Neural progenitor cell (in vitro differentiated cells): Measurements from ENCODE around the gene CILP. TPM values are rescaled to one million over a fixed set of nuclear protein-coding genes. Genes with fewer than 3 reads are reported as not detected.
"Not testable (repeated sequence)": the region's sequence is repeated elsewhere in the genome, so short reads cannot be mapped to it uniquely, and the experiment has no call there.

Experiments used
- DNase-seq: peaks from one replicate; pipeline ENCODE4 v3.0.0-alpha.2; 2016; ENCODE audit warnings: low spot score
- H2AFZ ChIP-seq: fragments of 200-600 bp; sonication (generic); replicated peaks from 2 replicates; pipeline ENCODE4 v1.6.1; 2016; ENCODE audit warnings: antibody characterized with exemption
- H3F3A ChIP-seq: fragments of 200-600 bp; sonication (generic); 2 replicates; pipeline ENCODE4 v1.6.1; 2016; ENCODE audit warnings: antibody characterized with exemption, low read depth
- H3K27ac ChIP-seq: fragments of 200-600 bp; sonication (generic); 2 replicates; pipeline ENCODE4 v1.5.1; 2016; ENCODE audit warnings: mild to moderate bottlenecking
- H3K27me3 ChIP-seq: fragments of 200-600 bp; sonication (generic); 2 replicates; pipeline ENCODE4 v1.6.1; 2016; ENCODE audit warnings: mild to moderate bottlenecking, moderate library complexity
- H3K36me3 ChIP-seq: fragments of 200-600 bp; sonication (generic); 2 replicates; pipeline ENCODE4 v1.5.1; 2016
- H3K4me1 ChIP-seq: fragments of 200-600 bp; sonication (generic); 2 replicates; pipeline ENCODE4 v1.6.1; 2016; ENCODE audit warnings: mixed run types
- H3K4me2 ChIP-seq: fragments of 200-600 bp; sonication (generic); 2 replicates; pipeline ENCODE4 v1.6.1; 2016
- H3K4me3 ChIP-seq: fragments of 200-600 bp; sonication (generic); 2 replicates; pipeline ENCODE4 v1.5.1; 2016
- H3K79me2 ChIP-seq: fragments of 200-600 bp; sonication (generic); 2 replicates; pipeline ENCODE4 v1.6.1; 2016; ENCODE audit warnings: low read depth
- H3K9ac ChIP-seq: fragments of 200-600 bp; sonication (generic); 2 replicates; pipeline ENCODE4 v1.6.1; 2016
- H3K9me3 ChIP-seq: fragments of 200-600 bp; sonication (generic); 2 replicates; pipeline ENCODE4 v1.5.1; 2016; ENCODE audit warnings: low read depth
- H4K20me1 ChIP-seq: fragments of 200-600 bp; sonication (generic); 2 replicates; pipeline ENCODE4 v1.6.1; 2016; ENCODE audit warnings: low read depth
- H3K27ac Mint-ChIP-seq: 3 replicates; pipeline ENCODE4 v1.8.0; 2021; ENCODE audit warnings: mixed read lengths
- H3K27me3 Mint-ChIP-seq: 2 replicates; pipeline ENCODE4 v1.8.0; 2022; ENCODE audit warnings: low read depth, mild to moderate bottlenecking, inconsistent platforms, moderate library complexity, mixed read lengths; ENCODE audit not compliant: insufficient read depth
- H3K36me3 Mint-ChIP-seq: 3 replicates; pipeline ENCODE4 v1.8.0; 2021; ENCODE audit warnings: mixed read lengths
- H3K4me1 Mint-ChIP-seq: 3 replicates; pipeline ENCODE4 v1.8.0; 2021; ENCODE audit warnings: mixed read lengths
- H3K4me3 Mint-ChIP-seq: 3 replicates; pipeline ENCODE4 v1.8.0; 2021; ENCODE audit warnings: mild to moderate bottlenecking, moderate library complexity, mixed read lengths
- H3K9me3 Mint-ChIP-seq: 3 replicates; pipeline ENCODE4 v1.8.0; 2020; ENCODE audit warnings: mixed read lengths
- EZH2 ChIP-seq: fragments of 200-600 bp; sonication (generic); IDR thresholded peaks from 2 replicates; pipeline ENCODE4 v1.6.1; 2017; ENCODE audit warnings: antibody characterized with exemption, mild to moderate bottlenecking, moderate library complexity
- EZH2phosphoT487 ChIP-seq: fragments of 200-600 bp; sonication (generic); IDR thresholded peaks from 2 replicates; pipeline ENCODE4 v1.6.1; 2017; ENCODE audit warnings: antibody characterized with exemption
- total RNA-seq: library from RNA; depleted of rRNA; stranded (reverse); fragments of >200 nt; gene quantifications from 2 replicates; pipeline ENCODE4 v1.2.3, GENCODE V29; 2015; ENCODE audit warnings: low replicate concordance
- TF ChIP-seq, protein P1 (sequence below): fragments of 200-600 bp; sonication (generic); IDR thresholded peaks from 2 replicates; pipeline ENCODE4 v1.5.1; 2017; ENCODE audit warnings: antibody characterized with exemption, mild to moderate bottlenecking

Gene CILP
- total RNA-seq, 1 donor from 2014 or later, result not detected

- H3K27ac Mint-ChIP-seq, result no peak overlapping the region
- no peak for TF ChIP-seq EZH2
These were observed 22.4 kb upstream of the CILP start for GRCh38 chr15:65233696-65234095.

GRCh38 chr15:65232520-65232919, 21.2 kb upstream of the CILP start:
- H3K4me1 Mint-ChIP-seq, result no peaks in the 10 kb centered on the region
- TF ChIP-seq EZH2phosphoT487, result no peak
- TF ChIP-seq, protein P1, sequence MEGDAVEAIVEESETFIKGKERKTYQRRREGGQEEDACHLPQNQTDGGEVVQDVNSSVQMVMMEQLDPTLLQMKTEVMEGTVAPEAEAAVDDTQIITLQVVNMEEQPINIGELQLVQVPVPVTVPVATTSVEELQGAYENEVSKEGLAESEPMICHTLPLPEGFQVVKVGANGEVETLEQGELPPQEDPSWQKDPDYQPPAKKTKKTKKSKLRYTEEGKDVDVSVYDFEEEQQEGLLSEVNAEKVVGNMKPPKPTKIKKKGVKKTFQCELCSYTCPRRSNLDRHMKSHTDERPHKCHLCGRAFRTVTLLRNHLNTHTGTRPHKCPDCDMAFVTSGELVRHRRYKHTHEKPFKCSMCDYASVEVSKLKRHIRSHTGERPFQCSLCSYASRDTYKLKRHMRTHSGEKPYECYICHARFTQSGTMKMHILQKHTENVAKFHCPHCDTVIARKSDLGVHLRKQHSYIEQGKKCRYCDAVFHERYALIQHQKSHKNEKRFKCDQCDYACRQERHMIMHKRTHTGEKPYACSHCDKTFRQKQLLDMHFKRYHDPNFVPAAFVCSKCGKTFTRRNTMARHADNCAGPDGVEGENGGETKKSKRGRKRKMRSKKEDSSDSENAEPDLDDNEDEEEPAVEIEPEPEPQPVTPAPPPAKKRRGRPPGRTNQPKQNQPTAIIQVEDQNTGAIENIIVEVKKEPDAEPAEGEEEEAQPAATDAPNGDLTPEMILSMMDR, result no peak
- TF ChIP-seq EZH2, result no peak
- no peaks in the 10 kb centered on the region for H3K9me3 ChIP-seq
- H3K9me3 Mint-ChIP-seq, result no peaks in the 10 kb centered on the region
- H3K79me2 ChIP-seq, result no peaks in the 10 kb centered on the region
- no peaks in the 10 kb centered on the region for H3K36me3 ChIP-seq
- no peak overlapping the region for H3K27ac ChIP-seq
- no peaks in the 10 kb centered on the region for H3K36me3 Mint-ChIP-seq
- H4K20me1 ChIP-seq, result no peaks in the 10 kb centered on the region
- H2AFZ ChIP-seq, result no peak overlapping the region
- no peaks in the 10 kb centered on the region for H3K4me1 ChIP-seq
- no peak overlapping the region for H3K4me3 Mint-ChIP-seq
- no peak overlapping the region for H3K4me3 ChIP-seq
- no peaks in the 10 kb centered on the region for H3F3A ChIP-seq
- no peaks in the 10 kb centered on the region for H3K27me3 ChIP-seq
- H3K4me2 ChIP-seq, result no peak overlapping the region
- peaks cover 2% of the 10 kb centered on the region for H3K27me3 Mint-ChIP-seq
- no peak for DNase-seq
- H3K27ac Mint-ChIP-seq, result no peak overlapping the region
- no peak overlapping the region for H3K9ac ChIP-seq

More at GRCh38 chr15:65233696-65234095, 22.4 kb upstream of the CILP start:
- Histone ChIP-seq H4K20me1 (no peaks in the 10 kb centered on the region), H3K27ac (no peak overlapping the region), H3K9ac (no peak overlapping the region), H3K4me3 (no peak overlapping the region), H3K27me3 (no peaks in the 10 kb centered on the region), H3K4me1 (no peaks in the 10 kb centered on the region), H3K36me3 (no peaks in the 10 kb centered on the region), H3F3A (no peaks in the 10 kb centered on the region), H3K79me2 (no peaks in the 10 kb centered on the region), H3K9me3 (no peaks in the 10 kb centered on the region), H3K4me2 (no peak overlapping the region), H2AFZ (no peak overlapping the region)
- Mint-ChIP-seq H3K9me3 (no peaks in the 10 kb centered on the region), H3K4me1 (no peaks in the 10 kb centered on the region), H3K4me3 (no peak overlapping the region), H3K36me3 (no peaks in the 10 kb centered on the region), H3K27me3 (peaks cover 2% of the 10 kb centered on the region)
- no peak for DNase-seq

GRCh38 chr15:65231306-65231705, 20.0 kb upstream of the CILP start:
- H3K27ac ChIP-seq, result no peak overlapping the region
- no peak overlapping the region for H2AFZ ChIP-seq
- Mint-ChIP-seq H3K27ac (no peak overlapping the region), H3K36me3 (no peaks in the 10 kb centered on the region), H3K4me1 (peaks cover 4% of the 10 kb centered on the region), H3K27me3 (peaks cover 1% of the 10 kb centered on the region), H3K4me3 (no peak overlapping the region), H3K9me3 (no peaks in the 10 kb centered on the region)
- H4K20me1 ChIP-seq, result no peaks in the 10 kb centered on the region
- no peak overlapping the region for H3K4me3 ChIP-seq
- no peaks in the 10 kb centered on the region for H3K36me3 ChIP-seq
- no peaks in the 10 kb centered on the region for H3K79me2 ChIP-seq
- no peaks in the 10 kb centered on the region for H3K4me1 ChIP-seq
- no peak overlapping the region for H3K4me2 ChIP-seq
- H3K9me3 ChIP-seq, result no peaks in the 10 kb centered on the region
- no peaks in the 10 kb centered on the region for H3K27me3 ChIP-seq
- H3K9ac ChIP-seq, result no peak overlapping the region
- TF ChIP-seq EZH2phosphoT487 (no peak), EZH2 (no peak)
- TF ChIP-seq, protein P1, result no peak
- H3F3A ChIP-seq, result no peaks in the 10 kb centered on the region
- no peak for DNase-seq

DNA sequence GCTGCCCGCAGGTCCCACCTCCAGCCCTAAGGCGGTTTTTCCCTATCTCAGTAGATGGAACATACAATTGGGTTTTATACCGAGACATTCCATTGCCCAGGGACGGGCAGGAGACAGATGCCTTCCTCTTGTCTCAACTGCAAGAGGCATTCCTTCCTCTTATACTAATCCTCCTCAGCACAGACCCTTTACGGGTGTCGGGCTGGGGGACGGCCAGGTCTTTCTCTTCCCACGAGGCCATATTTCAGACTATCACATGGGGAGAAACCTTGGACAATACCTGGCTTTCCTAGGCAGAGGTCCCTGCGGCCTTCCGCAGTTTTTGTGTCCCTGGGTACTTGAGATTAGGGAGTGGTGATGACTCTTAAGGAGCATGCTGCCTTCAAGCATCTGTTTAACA, 15.6 kb upstream of the CILP start:
- not testable (repeated sequence) for DNase-seq, H3K9me3 Mint-ChIP-seq, H3K79me2 ChIP-seq, H3K9ac ChIP-seq, H3K4me3 ChIP-seq, H3K27ac ChIP-seq, H2AFZ ChIP-seq, H3K36me3 Mint-ChIP-seq, H3K4me3 Mint-ChIP-seq, H3F3A ChIP-seq, H4K20me1 ChIP-seq, H3K4me2 ChIP-seq, H3K27me3 Mint-ChIP-seq, H3K9me3 ChIP-seq, H3K36me3 ChIP-seq, H3K27ac Mint-ChIP-seq, H3K27me3 ChIP-seq, H3K4me1 ChIP-seq
- peaks cover 12% of the 10 kb centered on the region for H3K4me1 Mint-ChIP-seq
